K562 (cell line): ENCODE data around the gene BTBD2. TPM values are rescaled to one million over a fixed set of nuclear protein-coding genes. Genes with fewer than 3 reads are reported as not detected.

Experiments
- ATF6 ChIP-seq: sonication (generic); formaldehyde crosslinking; IDR thresholded peaks from 2 replicates; pipeline ENCODE4 v1.4.0; 2020; ENCODE audit warnings: mild to moderate bottlenecking, missing genetic modification reagents
- GTF2A2 ChIP-seq: IDR thresholded peaks from 2 replicates; pipeline ENCODE4 v1.6.1; 2016; ENCODE audit warnings: mild to moderate bottlenecking, missing genetic modification characterization, missing compliant biosample characterization
- HDAC8 ChIP-seq: fragments of 450-650 bp; IDR thresholded peaks from 2 replicates; pipeline ENCODE4 v1.6.1; 2016; ENCODE audit warnings: mild to moderate bottlenecking, missing genetic modification characterization, moderate library complexity, missing compliant biosample characterization
- MLX ChIP-seq, 2 experiments: fragments of 450-650 bp in 1 of 2; sonication (generic) in 1 of 2; formaldehyde crosslinking; conservative IDR thresholded peaks; 2 replicates each; pipeline versions ENCODE4 v1.4.0 to v1.8.1; 2020 to 2022; ENCODE audit warnings: mild to moderate bottlenecking in 1 of 2, missing genetic modification reagents in 1 of 2
- RBBP5 ChIP-seq: fragments of 200-600 bp; sonication (generic); IDR thresholded peaks from 2 replicates; pipeline ENCODE4 v1.6.1; 2012; ENCODE audit warnings: borderline replicate concordance, mild to moderate bottlenecking, low read length, control low read depth, inconsistent platforms; ENCODE audit not compliant: insufficient read depth, poor library complexity, severe bottlenecking
- SIN3B ChIP-seq: fragments of 450-650 bp; IDR thresholded peaks from 2 replicates; pipeline ENCODE4 v1.6.1; 2017; ENCODE audit warnings: low read depth, mild to moderate bottlenecking, moderate library complexity
- SLC30A9 ChIP-seq: fragments of 250-450 bp; sonication (Bioruptor Pico); IDR thresholded peaks from 2 replicates; pipeline ENCODE4 v1.8.0; 2022; ENCODE audit warnings: mild to moderate bottlenecking, moderate library complexity
- TRIM25 ChIP-seq: fragments of 450-650 bp; IDR thresholded peaks from 2 replicates; pipeline ENCODE4 v1.7.0; 2016; ENCODE audit warnings: borderline replicate concordance
- ZNF217 ChIP-seq: sonication (generic); formaldehyde crosslinking; IDR thresholded peaks from 2 replicates; pipeline ENCODE4 v1.8.0; 2022; ENCODE audit warnings: mild to moderate bottlenecking, missing genetic modification reagents
- ZNF274 ChIP-seq: IDR thresholded peaks from 2 replicates; pipeline ENCODE4 v1.6.1; 2011; ENCODE audit warnings: low read depth, mild to moderate bottlenecking, low read length, moderate library complexity, borderline replicate concordance
- polyA plus RNA-seq, 8 experiments: library from polyadenylated mRNA; depleted of rRNA in 4 of 8; stranded (reverse) in 5 of 8; unstranded in 3 of 8; fragments of >200 nt; fragmentation: Nextera tagmentation in 2 of 8; fragmentation: Illumina TruSeq in 1 of 8; extraction: Ambion mirVana in 2 of 8; extraction: Trizol in 1 of 8; gene quantifications; 2 replicates each; pipeline versions ENCODE4 v1.2.1 to v1.2.3, GENCODE V29; 2011 to 2014; ENCODE audit warnings: inconsistent platforms in 1 of 8, missing spikeins in 1 of 8
- total RNA-seq, 7 experiments: library from RNA; depleted of rRNA in 6 of 7; stranded (reverse); fragments of >200 nt in 6 of 7; fragmentation: Illumina TruSeq in 2 of 7; extraction: Trizol in 2 of 7; gene quantifications; 2 replicates each; pipeline versions ENCODE4 v1.2.1 to v1.2.3, GENCODE V29; 2011 to 2021; ENCODE audit warnings: low replicate concordance in 1 of 7

Gene BTBD2
- total and polyA plus RNA-seq, 9 of the 15 experiments (the other 6 are each of a cell fraction or from before 2014, with no cell fraction given), result 0.10 to 15.6 (median 6.9) TPM

GRCh38 chr19:1978346-1978894 is 37.1 kb downstream of the BTBD2 start (continued):
- TF ChIP-seq ATF6 (CRISPR knock-in tag) (no peak), SLC30A9 (CRISPR knock-in tag) (no peak), GTF2A2 (tag) (no peak), RBBP5 (no peak), SIN3B (no peak), MLX (CRISPR knock-in tag; conservative IDR thresholded peaks at IDR 0.05) (no peak), ZNF217 (no peak), TRIM25 (no peak), HDAC8 (no peak), ZNF274 (no peak)
